ENCODE data around the gene WARS2.

The WARS2 gene

DNA sequence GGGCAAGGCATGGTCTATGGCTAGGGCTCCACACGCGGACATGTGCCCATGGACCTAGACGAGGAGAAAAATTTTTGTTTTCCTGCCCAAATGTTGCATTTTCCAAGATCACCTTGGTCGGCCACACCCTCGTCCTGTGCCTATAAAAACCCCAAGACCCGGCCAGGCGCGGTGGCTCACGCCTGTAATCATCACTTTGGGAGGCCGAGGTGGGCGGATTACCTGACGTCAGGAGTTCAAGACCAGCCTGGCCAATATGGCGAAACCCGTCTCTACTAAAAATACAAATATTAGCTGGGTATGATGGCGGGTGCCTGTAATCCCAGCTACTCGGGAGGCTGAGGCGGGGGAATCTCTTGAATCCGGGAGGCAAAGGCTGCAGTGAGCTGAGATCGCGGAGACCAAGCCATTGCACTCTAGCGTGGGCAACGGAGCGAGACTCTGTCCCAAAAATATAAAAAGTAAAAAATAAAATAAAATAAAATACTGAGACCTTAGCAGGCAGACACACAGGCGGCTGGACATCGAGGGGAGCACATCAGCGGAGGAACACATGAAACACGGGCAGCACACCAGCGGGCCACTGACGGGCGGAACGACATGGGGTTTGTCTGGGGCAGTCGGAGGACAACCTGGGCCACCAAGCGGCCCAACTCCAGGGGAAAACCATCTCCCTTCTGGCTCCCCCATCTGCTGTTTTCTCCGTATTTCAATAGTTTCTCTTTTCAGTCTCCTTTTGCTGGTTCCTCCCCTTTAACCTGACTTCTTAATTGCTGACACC, 91.6 kb downstream of the WARS2 start:
- DNase-seq (ENCODE audit: low spot score in 2 of 2) (no peak), ATAC-seq (ENCODE audit: low read depth) (no peak)
- Mint-ChIP-seq H3K4me1 (peaks cover 3% of the 10 kb centered on the region), H3K27ac (no peak overlapping the region), H3K9me3 (peaks cover 3% of the 10 kb centered on the region), H3K36me3 (peaks cover 22% of the 10 kb centered on the region), H3K27me3 (no peaks in the 10 kb centered on the region), H3K4me3 (no peak overlapping the region)

GRCh38 chr1:119046785-119047438, 93.5 kb downstream of the WARS2 start:
- Mint-ChIP-seq H3K9me3 (peaks cover 3% of the 10 kb centered on the region), H3K27me3 (no peaks in the 10 kb centered on the region), H3K4me3 (no peak overlapping the region), H3K27ac (no peak overlapping the region), H3K4me1 (peaks cover 3% of the 10 kb centered on the region), H3K36me3 (peaks cover 30% of the 10 kb centered on the region)
- DNase-seq (ENCODE audit: low spot score in 2 of 2) (no peak), ATAC-seq (ENCODE audit: low read depth) (no peak)

GRCh38 chr1:119046429-119046784, 94.0 kb downstream of the WARS2 start:
- no peaks in the 10 kb centered on the region for H3K27me3 Mint-ChIP-seq
- H3K9me3 Mint-ChIP-seq: peaks cover 3% of the 10 kb centered on the region
- peaks cover 3% of the 10 kb centered on the region for H3K4me1 Mint-ChIP-seq
- H3K36me3 Mint-ChIP-seq: peaks cover 30% of the 10 kb centered on the region
- ATAC-seq (ENCODE audit: low read depth) (no peak), DNase-seq (ENCODE audit: low spot score in 2 of 2) (no peak)
- no peak overlapping the region for H3K27ac Mint-ChIP-seq
- no peak overlapping the region for H3K4me3 Mint-ChIP-seq

GRCh38 chr1:119045096-119045746, 95.2 kb downstream of the WARS2 start:
- ATAC-seq (ENCODE audit: low read depth): no peak
- peaks cover 33% of the 10 kb centered on the region for H3K36me3 Mint-ChIP-seq

DNA sequence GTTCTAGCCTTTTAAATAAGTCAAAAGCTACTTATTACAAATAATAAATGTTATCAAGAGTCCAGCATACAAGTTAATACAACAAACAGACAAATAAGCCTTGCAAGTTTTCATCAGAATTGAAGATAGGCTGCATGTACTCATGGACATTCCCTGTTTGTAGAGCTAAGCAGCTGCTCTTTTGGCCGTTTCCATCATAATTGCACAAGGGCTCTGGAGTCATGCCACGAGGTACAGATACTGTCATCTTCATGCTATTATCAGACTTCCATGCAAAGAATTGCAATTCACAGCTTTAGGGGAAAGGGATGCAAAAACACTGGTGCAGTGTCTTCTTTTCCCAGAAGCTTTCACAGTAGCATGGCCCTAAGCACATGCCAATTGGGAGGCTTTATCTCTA, 99.5 kb downstream of the WARS2 start:
- DNase-seq (ENCODE audit: low spot score in 2 of 2) (no peak), ATAC-seq (ENCODE audit: low read depth) (no peak)
- H3K4me3 Mint-ChIP-seq: no peak overlapping the region
- H3K27ac Mint-ChIP-seq: no peak overlapping the region
- no peaks in the 10 kb centered on the region for H3K9me3 Mint-ChIP-seq
- H3K27me3 Mint-ChIP-seq: no peaks in the 10 kb centered on the region
- peaks cover 31% of the 10 kb centered on the region for H3K36me3 Mint-ChIP-seq
- H3K4me1 Mint-ChIP-seq: no peaks in the 10 kb centered on the region

More at GRCh38 chr1:119045096-119045746, 95.2 kb downstream of the WARS2 start:
- Mint-ChIP-seq H3K27me3 (no peaks in the 10 kb centered on the region), H3K27ac (no peak overlapping the region), H3K4me3 (no peak overlapping the region), H3K4me1 (peaks cover 3% of the 10 kb centered on the region), H3K9me3 (peaks cover 3% of the 10 kb centered on the region)
- no peak for DNase-seq (ENCODE audit: low spot score in 2 of 2)

- H3K4me3 Mint-ChIP-seq: no peak overlapping the region
- no peak overlapping the region for H3K27ac Mint-ChIP-seq
- ATAC-seq (ENCODE audit: low read depth): no peak
- no peaks in the 10 kb centered on the region for H3K9me3 Mint-ChIP-seq
- no peaks in the 10 kb centered on the region for H3K4me1 Mint-ChIP-seq
- DNase-seq (ENCODE audit: low spot score in 2 of 2): no peak
- peaks cover 30% of the 10 kb centered on the region for H3K36me3 Mint-ChIP-seq
- H3K27me3 Mint-ChIP-seq: no peaks in the 10 kb centered on the region
Observed at GRCh38 chr1:119040489-119040888, 100.0 kb downstream of the WARS2 start.

- no peaks in the 10 kb centered on the region for H3K4me1 Mint-ChIP-seq
- peaks cover 28% of the 10 kb centered on the region for H3K36me3 Mint-ChIP-seq
- ATAC-seq (ENCODE audit: low read depth): no peak
- no peak overlapping the region for H3K4me3 Mint-ChIP-seq
- H3K27ac Mint-ChIP-seq: no peak overlapping the region
- no peak for DNase-seq (ENCODE audit: low spot score in 2 of 2)
- H3K9me3 Mint-ChIP-seq: no peaks in the 10 kb centered on the region
- no peaks in the 10 kb centered on the region for H3K27me3 Mint-ChIP-seq
Observed at GRCh38 chr1:119038363-119038762, 102.1 kb downstream of the WARS2 start.

DNA sequence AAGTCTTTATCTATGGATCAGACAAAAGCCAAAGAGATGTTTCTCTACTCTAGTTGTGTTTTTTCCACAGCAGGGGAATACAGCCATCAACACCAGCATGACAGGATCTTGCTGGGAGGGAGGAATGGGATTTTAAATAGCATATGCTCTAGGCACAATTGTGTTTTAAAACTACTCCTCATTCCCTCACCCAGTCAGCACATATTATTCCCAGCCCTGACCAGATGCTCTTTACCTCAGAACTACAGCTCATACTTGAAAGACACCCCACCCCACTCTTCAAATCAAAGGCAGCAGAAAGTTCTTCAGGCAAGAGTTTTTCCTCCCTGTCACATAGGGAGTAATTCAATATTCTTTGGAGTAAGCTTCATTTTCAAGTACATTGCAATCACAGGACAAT, 106.1 kb downstream of the WARS2 start:
- Mint-ChIP-seq H3K4me3 (no peak overlapping the region), H3K36me3 (peaks cover 42% of the 10 kb centered on the region), H3K27ac (no peak overlapping the region), H3K27me3 (no peaks in the 10 kb centered on the region), H3K4me1 (no peaks in the 10 kb centered on the region), H3K9me3 (no peaks in the 10 kb centered on the region)
- ATAC-seq (ENCODE audit: low read depth): no peak
- no peak for DNase-seq (ENCODE audit: low spot score in 2 of 2)

DNA sequence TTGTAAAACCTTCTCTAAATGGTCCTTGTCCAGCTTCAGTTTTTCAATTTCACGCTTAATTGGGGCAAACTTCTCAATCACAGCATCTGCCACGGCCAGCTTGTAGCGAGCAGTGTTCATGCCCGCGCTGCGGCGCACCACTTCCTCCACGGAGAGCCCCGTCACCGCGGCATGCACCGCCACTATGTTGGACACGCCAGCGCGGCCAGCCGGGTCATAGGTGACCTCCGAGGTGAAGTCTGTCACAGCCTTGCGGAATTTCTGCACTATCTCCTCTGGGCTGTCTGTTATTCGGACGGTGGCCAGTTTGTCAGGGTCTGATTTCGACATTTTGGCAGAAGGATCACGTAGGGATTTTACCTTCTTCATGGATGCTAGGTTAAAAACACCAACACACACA, 107.5 kb downstream of the WARS2 start:
- ATAC-seq (ENCODE audit: low read depth): no peak
- H3K27me3 Mint-ChIP-seq: no peaks in the 10 kb centered on the region

GRCh38 chr1:119027759-119028158, 112.7 kb downstream of the WARS2 start:
- no peak overlapping the region for H3K4me3 Mint-ChIP-seq
- no peak for DNase-seq (ENCODE audit: low spot score in 2 of 2)
- H3K36me3 Mint-ChIP-seq: peaks cover 21% of the 10 kb centered on the region
- ATAC-seq (ENCODE audit: low read depth): no peak
- H3K27me3 Mint-ChIP-seq: no peaks in the 10 kb centered on the region
- no peaks in the 10 kb centered on the region for H3K4me1 Mint-ChIP-seq
- peaks cover 1% of the 10 kb centered on the region for H3K9me3 Mint-ChIP-seq
- H3K27ac Mint-ChIP-seq: no peak overlapping the region

More for the DNA sequence above, 107.5 kb downstream of the WARS2 start:
- DNase-seq (ENCODE audit: low spot score in 2 of 2): no peak
- Mint-ChIP-seq H3K27ac (no peak overlapping the region), H3K9me3 (no peaks in the 10 kb centered on the region), H3K4me3 (no peak overlapping the region), H3K36me3 (peaks cover 42% of the 10 kb centered on the region), H3K4me1 (no peaks in the 10 kb centered on the region)

DNA sequence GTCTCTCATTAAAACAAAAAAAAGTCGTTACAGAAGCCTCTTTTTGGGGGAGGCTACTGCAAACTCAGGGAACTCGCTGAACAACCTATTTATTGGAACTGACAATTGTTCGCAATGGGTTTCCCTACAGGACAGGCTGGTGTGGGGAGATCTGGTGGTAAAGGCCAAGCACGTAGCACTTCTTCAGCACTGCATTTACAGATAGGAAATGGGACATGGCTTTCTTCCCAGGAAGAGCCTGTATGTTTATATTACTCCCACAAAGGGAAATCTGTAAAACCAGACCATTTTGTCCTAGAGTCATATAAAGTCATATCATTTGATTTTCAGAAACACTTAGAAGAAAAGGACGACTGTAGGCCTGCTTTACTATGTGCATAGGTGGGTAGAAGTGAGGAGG, 113.5 kb downstream of the WARS2 start:
- H3K9me3 Mint-ChIP-seq: peaks cover 2% of the 10 kb centered on the region
- ATAC-seq (ENCODE audit: low read depth): no peak
- H3K4me1 Mint-ChIP-seq: no peaks in the 10 kb centered on the region

GRCh38 chr1:119015547-119015946, 124.9 kb downstream of the WARS2 start:
- H3K36me3 Mint-ChIP-seq: peaks cover 26% of the 10 kb centered on the region
- no peak for ATAC-seq (ENCODE audit: low read depth)
- no peaks in the 10 kb centered on the region for H3K4me1 Mint-ChIP-seq
- H3K27ac Mint-ChIP-seq: no peak overlapping the region
- no peak for DNase-seq (ENCODE audit: low spot score in 2 of 2)
- H3K27me3 Mint-ChIP-seq: peaks cover 8% of the 10 kb centered on the region
- peaks cover 6% of the 10 kb centered on the region for H3K9me3 Mint-ChIP-seq
- no peak overlapping the region for H3K4me3 Mint-ChIP-seq

More for the DNA sequence above, 113.5 kb downstream of the WARS2 start:
- no peak overlapping the region for H3K4me3 Mint-ChIP-seq
- H3K27me3 Mint-ChIP-seq: no peaks in the 10 kb centered on the region
- H3K27ac Mint-ChIP-seq: no peak overlapping the region
- H3K36me3 Mint-ChIP-seq: peaks cover 20% of the 10 kb centered on the region
- DNase-seq (ENCODE audit: low spot score in 2 of 2): no peak

GRCh38 chr1:119012383-119012782, 128.1 kb downstream of the WARS2 start:
- Mint-ChIP-seq H3K9me3 (no peaks in the 10 kb centered on the region), H3K36me3 (peaks cover 13% of the 10 kb centered on the region), H3K4me1 (peaks cover 6% of the 10 kb centered on the region), H3K27me3 (peaks cover 20% of the 10 kb centered on the region), H3K4me3 (no peak overlapping the region), H3K27ac (no peak overlapping the region)
- DNase-seq (ENCODE audit: low spot score in 2 of 2): no peak
- ATAC-seq (ENCODE audit: low read depth): no peak

GRCh38 chr1:119011706-119012105, 128.7 kb downstream of the WARS2 start:
- no peak overlapping the region for H3K4me3 Mint-ChIP-seq
- H3K36me3 Mint-ChIP-seq: peaks cover 13% of the 10 kb centered on the region
- no peaks in the 10 kb centered on the region for H3K9me3 Mint-ChIP-seq
- peaks cover 20% of the 10 kb centered on the region for H3K27me3 Mint-ChIP-seq
- no peak for ATAC-seq (ENCODE audit: low read depth)
- no peak for DNase-seq (ENCODE audit: low spot score in 2 of 2)
- peaks cover 6% of the 10 kb centered on the region for H3K4me1 Mint-ChIP-seq
- no peak overlapping the region for H3K27ac Mint-ChIP-seq
